ENCODE results near the gene TRAF6.

The TRAF6 gene

DNA sequence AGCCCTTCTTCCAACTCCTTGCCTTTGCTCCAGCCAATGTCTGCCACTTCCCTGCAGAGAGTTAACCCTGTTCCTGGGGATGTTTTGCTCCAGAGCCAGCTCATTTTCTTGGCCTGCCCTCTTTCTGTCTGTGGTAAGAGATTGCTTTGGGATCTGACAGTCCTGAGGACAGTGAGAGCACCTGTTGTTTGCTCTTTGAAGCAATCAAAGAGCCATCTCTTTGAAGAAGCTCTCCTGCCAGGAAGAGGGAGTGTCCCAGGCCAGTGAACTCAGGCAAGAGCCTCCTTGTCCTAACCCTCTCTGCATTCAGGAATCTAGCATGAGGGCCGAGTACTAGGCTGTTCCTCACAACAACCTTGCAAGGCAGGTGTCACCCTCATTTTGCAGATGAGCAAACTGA lies 42.2 kb downstream of the TRAF6 start:
- POLR2A ChIA-PET = no interaction called here
- no peak overlapping the region for H3K4me3 ChIP-seq (ENCODE audit: low read depth, low read length)
- no peak for DNase-seq (ENCODE audit: low read depth, low spot score)
- TF ChIP-seq, protein P1, sequence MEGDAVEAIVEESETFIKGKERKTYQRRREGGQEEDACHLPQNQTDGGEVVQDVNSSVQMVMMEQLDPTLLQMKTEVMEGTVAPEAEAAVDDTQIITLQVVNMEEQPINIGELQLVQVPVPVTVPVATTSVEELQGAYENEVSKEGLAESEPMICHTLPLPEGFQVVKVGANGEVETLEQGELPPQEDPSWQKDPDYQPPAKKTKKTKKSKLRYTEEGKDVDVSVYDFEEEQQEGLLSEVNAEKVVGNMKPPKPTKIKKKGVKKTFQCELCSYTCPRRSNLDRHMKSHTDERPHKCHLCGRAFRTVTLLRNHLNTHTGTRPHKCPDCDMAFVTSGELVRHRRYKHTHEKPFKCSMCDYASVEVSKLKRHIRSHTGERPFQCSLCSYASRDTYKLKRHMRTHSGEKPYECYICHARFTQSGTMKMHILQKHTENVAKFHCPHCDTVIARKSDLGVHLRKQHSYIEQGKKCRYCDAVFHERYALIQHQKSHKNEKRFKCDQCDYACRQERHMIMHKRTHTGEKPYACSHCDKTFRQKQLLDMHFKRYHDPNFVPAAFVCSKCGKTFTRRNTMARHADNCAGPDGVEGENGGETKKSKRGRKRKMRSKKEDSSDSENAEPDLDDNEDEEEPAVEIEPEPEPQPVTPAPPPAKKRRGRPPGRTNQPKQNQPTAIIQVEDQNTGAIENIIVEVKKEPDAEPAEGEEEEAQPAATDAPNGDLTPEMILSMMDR (IDR thresholded peaks at IDR 0.05; ENCODE audit: insufficient read depth, low read length, missing control alignments) = no peak
- CTCF ChIA-PET = interaction anchor here (0.8 to 18.5 kb wide), 9 partner anchors 8 to 171 kb away, joined by 3 to 565 read pairs (median 8); partner anchors contain the start of genes COMMD9 and PRR5L

DNA sequence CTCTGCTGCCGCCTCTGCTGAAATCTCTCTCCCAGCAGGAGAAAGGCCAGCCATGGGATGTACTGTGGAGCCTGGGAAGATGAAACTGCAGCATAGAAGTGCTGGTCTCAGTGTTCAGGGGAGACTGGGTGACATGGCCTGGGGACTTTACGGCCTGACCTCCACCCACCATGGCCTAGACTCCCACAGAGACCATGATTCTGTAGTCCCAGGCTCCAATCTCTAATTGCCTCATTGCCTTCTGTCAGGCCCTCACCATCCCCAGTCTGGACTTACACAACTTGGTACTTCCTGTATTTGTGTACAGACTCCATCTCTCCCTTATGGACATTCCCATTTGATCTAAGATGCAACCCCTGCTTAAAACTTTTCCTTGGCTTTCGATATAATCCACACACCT lies 43.1 kb downstream of the TRAF6 start:
- no peak for DNase-seq (ENCODE audit: low read depth, low spot score)
- ChIA-PET CTCF (interaction anchor here (1.0 to 18.5 kb wide), 5 partner anchors 11 to 170 kb away, joined by 3 to 565 read pairs (median 62); partner anchors contain the start of genes COMMD9 and PRR5L), POLR2A (no interaction called here)
- TF ChIP-seq, protein P1 (IDR thresholded peaks at IDR 0.05; ENCODE audit: insufficient read depth, low read length, missing control alignments) = no peak
- no peak overlapping the region for H3K4me3 ChIP-seq (ENCODE audit: low read depth, low read length)

DNA sequence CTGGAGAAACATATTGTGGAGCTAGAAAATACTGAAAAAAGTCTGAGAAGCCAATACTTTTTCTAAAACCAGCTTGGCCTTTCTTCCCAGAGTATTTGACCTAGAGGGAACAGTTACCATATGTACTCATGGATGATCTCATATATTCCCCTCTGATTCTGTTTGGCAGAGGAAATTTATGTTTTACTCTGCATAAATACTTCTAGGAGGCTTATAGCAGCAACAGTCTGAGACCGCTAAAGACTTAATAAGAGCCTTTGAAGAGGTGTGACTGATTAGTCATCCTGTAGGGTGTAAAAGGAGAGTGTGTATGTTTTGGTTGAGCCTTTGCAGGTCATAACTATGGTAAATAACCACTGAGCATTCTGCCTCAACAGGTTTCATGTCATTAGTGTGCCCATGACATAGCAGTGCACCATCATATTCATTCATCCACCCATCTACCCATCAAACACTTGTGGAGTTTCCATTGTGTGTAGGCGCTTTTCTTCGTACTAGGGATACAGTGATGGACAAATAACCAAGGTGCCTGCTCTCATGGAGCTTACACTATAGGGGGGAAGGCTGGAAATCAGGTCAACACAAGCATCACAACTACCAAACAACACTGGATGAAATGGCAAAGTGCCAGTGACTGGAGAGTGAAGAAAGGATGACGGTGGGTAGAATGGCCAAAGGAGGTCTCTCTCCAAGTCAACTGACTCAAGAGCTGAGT lies 44.5 kb downstream of the TRAF6 start:
- POLR2A ChIA-PET = no interaction called here

DNA sequence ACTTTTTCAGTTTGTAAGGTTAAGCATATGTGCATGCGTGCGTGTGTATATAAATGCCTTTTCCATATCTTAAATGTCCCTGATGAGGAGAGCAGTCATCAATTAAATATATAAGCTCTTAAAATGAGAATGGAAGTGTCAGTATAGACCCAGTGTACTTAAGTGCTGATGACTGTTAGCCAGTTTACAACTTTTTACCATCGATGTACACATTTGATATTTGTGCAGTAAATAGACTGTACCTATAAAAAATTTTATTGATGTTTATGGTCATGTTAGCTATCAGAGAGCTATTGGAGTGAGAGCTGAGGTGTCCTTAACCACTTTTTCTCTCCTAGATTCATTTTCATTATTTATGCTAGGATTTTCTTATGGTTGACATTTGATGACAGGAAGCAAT lies 45.4 kb downstream of the TRAF6 start:
- DNase-seq (ENCODE audit: low read depth, low spot score) = no peak
- TF ChIP-seq, protein P1 (IDR thresholded peaks at IDR 0.05; ENCODE audit: insufficient read depth, low read length, missing control alignments) = no peak
- H3K4me3 ChIP-seq (ENCODE audit: low read depth, low read length) = no peak overlapping the region
- ChIA-PET POLR2A (interaction anchor here (1.3 kb wide), 1 partner anchor 9 kb away, joined by 3 read pairs; no protein-coding TSS in a partner anchor), CTCF (interaction anchor here (1.0 to 18.5 kb wide), 6 partner anchors 14 to 168 kb away, joined by 3 to 565 read pairs (median 7); partner anchors contain the start of genes COMMD9 and PRR5L)

More for the DNA sequence above, 44.5 kb downstream of the TRAF6 start:
- no peak overlapping the region for H3K4me3 ChIP-seq (ENCODE audit: low read depth, low read length)
- CTCF ChIA-PET = interaction anchor here (1.0 to 18.5 kb wide), 5 partner anchors 13 to 169 kb away, joined by 3 to 565 read pairs (median 7); partner anchors contain the start of genes COMMD9 and PRR5L
- TF ChIP-seq, protein P1 (IDR thresholded peaks at IDR 0.05; ENCODE audit: insufficient read depth, low read length, missing control alignments) = no peak
- DNase-seq (ENCODE audit: low read depth, low spot score) = no peak

DNA sequence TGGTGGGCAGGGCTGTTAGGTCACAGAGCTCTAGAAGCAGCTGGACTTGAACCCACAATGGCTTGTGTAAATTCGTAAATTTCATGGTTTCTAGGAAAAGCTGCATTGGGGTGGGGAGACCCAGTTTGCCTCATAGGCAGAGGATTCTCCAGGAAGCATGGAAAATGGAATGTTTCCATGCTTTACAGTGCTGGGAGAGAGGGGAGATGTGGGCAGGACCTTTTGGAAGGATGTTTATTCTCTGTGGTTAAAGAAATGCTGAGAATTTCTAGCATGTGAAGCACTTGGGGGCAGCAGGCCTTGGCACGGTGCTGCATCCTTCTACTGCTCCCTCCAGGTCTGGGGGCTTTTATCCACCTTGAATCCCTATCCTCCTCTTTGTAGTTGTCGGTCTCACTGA lies 46.3 kb downstream of the TRAF6 start:
- POLR2A ChIA-PET = interaction anchor here (1.3 kb wide), 1 partner anchor 8 kb away, joined by 3 read pairs; no protein-coding TSS in a partner anchor

More for the DNA sequence above, 46.3 kb downstream of the TRAF6 start:
- H3K4me3 ChIP-seq (ENCODE audit: low read depth, low read length) = no peak overlapping the region
- no peak for DNase-seq (ENCODE audit: low read depth, low spot score)
- TF ChIP-seq, protein P1 (IDR thresholded peaks at IDR 0.05; ENCODE audit: insufficient read depth, low read length, missing control alignments) = no peak
- CTCF ChIA-PET = interaction anchor here (0.7 to 18.5 kb wide), 6 partner anchors 15 to 167 kb away, joined by 3 to 565 read pairs (median 7); partner anchors contain the start of genes COMMD9 and PRR5L
